K562 (cell line): ENCODE data around the gene NFIB. TPM values are rescaled to one million over a fixed set of nuclear protein-coding genes. Genes with fewer than 3 reads are reported as not detected.
A peak's percentile ranks its signal among the peaks of the same experiment; 100 is the strongest.

Source experiments
- ATAC-seq: fragments of 200-7000 bp; cut with Tn5 transposase; 3 replicates; pipeline ENCODE4 v1.9.1; 2020; ENCODE audit warnings: moderate library complexity
- BruUV-seq: library from RNA; stranded (reverse); fragments of 400-500 nt; replicated peaks from 2 replicates; lab custom pipeline; 2021; lab: Mats Ljungman, UMichigan
- CTCF ChIA-PET: fragments of 300-600 bp; formaldehyde crosslinking; extraction: SDS; loops from one replicate; lab custom pipeline; 2021; ENCODE audit warnings: low intra/inter-chr PET ratio; lab: Yijun Ruan, JAX
- POLR2A ChIA-PET: fragments of 300-600, 350-650 bp; sonication (Branson Sonifier 250); formaldehyde crosslinking; extraction: SDS; loops from one replicate; lab custom pipeline; 2021; ENCODE audit warnings: antibody characterized with exemption, inconsistent platforms; lab: Yijun Ruan, JAX
- DNase-seq, 4 experiments: peaks; one replicate each; pipeline versions ENCODE4 v3.0.0 to v3.0.0-alpha.2; 2011 to 2018; ENCODE audit warnings: low spot score in 3 of 4, mixed read lengths in 3 of 4; ENCODE audit errors: extremely low read depth in 1 of 4
- FAIRE-seq: peaks from 2 replicates; lab custom pipeline; 2011; peaks lifted over from hg19 to GRCh38; lab: Jason Lieb, UNC
- H2AFZ ChIP-seq: 2 replicates; pipeline ENCODE4 v1.6.0; 2011; ENCODE audit warnings: low read depth, low read length, control low read depth, inconsistent platforms
- H3K27ac ChIP-seq: fragments of 200-600 bp; 3 replicates; pipeline ENCODE4 v1.8.0; 2011; ENCODE audit warnings: low read depth, mild to moderate bottlenecking, control low read depth, inconsistent platforms, low read length, moderate library complexity, mixed read lengths; ENCODE audit errors: extremely low read depth
- H3K27me3 ChIP-seq, 2 experiments: fragments of 300-600 bp in 1 of 2; 2 replicates in 1 of 2; 3 replicates in 1 of 2; pipeline versions ENCODE4 v1.6.0 to v1.8.0; 2011; ENCODE audit warnings: inconsistent platforms in 2 of 2, low read length in 2 of 2, mild to moderate bottlenecking in 1 of 2, mixed read lengths in 1 of 2, moderate library complexity in 1 of 2; ENCODE audit not compliant: control insufficient read depth in 2 of 2, insufficient read depth in 2 of 2
- H3K36me3 ChIP-seq: fragments of 300-600 bp; 3 replicates; pipeline ENCODE4 v1.8.0; 2011; ENCODE audit warnings: mild to moderate bottlenecking, low read length, inconsistent platforms; ENCODE audit not compliant: control insufficient read depth, insufficient read depth
- H3K4me1 ChIP-seq, 2 experiments: fragments of 200-600 bp in 1 of 2; replicated peaks in 1 of 2; 2 replicates in 1 of 2; 3 replicates in 1 of 2; pipeline versions ENCODE4 v1.5.1 to v1.8.0; 2011; ENCODE audit warnings: inconsistent platforms in 2 of 2, low read length in 2 of 2, mild to moderate bottlenecking in 1 of 2, mixed read lengths in 1 of 2, moderate library complexity in 1 of 2; ENCODE audit not compliant: control insufficient read depth in 2 of 2, insufficient read depth in 2 of 2
- H3K4me2 ChIP-seq: 2 replicates; pipeline ENCODE4 v1.6.1; 2011; ENCODE audit warnings: low read length, control low read depth, inconsistent platforms, mixed read lengths; ENCODE audit not compliant: insufficient read depth
- H3K4me3 ChIP-seq: fragments of 200-600 bp; sonication (generic), shearing (Covaris generic); 2 replicates; pipeline ENCODE4 v1.5.1; 2016; ENCODE audit warnings: control low read depth, inconsistent platforms
- H3K79me2 ChIP-seq: fragments of 200-600 bp; 3 replicates; pipeline ENCODE4 v1.8.0; 2011; ENCODE audit warnings: low read length, inconsistent platforms; ENCODE audit not compliant: control insufficient read depth, insufficient read depth
- H3K9ac ChIP-seq, 2 experiments: 2 replicates each; pipeline versions ENCODE4 v1.6.0 to v1.6.1; 2011; ENCODE audit warnings: low read depth in 2 of 2, low read length in 2 of 2, control low read depth in 1 of 2, inconsistent platforms in 1 of 2, mild to moderate bottlenecking in 1 of 2, mixed read lengths in 1 of 2; ENCODE audit not compliant: insufficient read depth in 1 of 2
- H3K9me1 ChIP-seq: one replicate; pipeline ENCODE4 v1.6.0; 2011; ENCODE audit warnings: inconsistent platforms, mild to moderate bottlenecking, low read length, moderate library complexity; ENCODE audit not compliant: control insufficient read depth, insufficient read depth
- H3K9me3 ChIP-seq: replicated peaks from 2 replicates; pipeline ENCODE4 v1.5.1; 2011; ENCODE audit warnings: low read depth, low read length, inconsistent platforms; ENCODE audit not compliant: control insufficient read depth, insufficient read depth
- H4K20me1 ChIP-seq: replicated peaks from 2 replicates; pipeline ENCODE4 v1.6.1; 2011; ENCODE audit warnings: low read length, inconsistent platforms, mixed read lengths; ENCODE audit not compliant: control insufficient read depth, insufficient read depth
- CSDE1 ChIP-seq, 2 experiments: fragments of 450-650 bp; IDR thresholded peaks; 2 replicates each; pipeline ENCODE4 v1.6.1; 2016; ENCODE audit warnings: mild to moderate bottlenecking in 1 of 2
- KAT8 ChIP-seq: fragments of 450-650 bp; IDR thresholded peaks from 2 replicates; pipeline ENCODE4 v1.6.1; 2016; ENCODE audit warnings: low read depth, mild to moderate bottlenecking
- NR2C1 ChIP-seq, 2 experiments: fragments of 450-650 bp; IDR thresholded peaks; 2 replicates each; pipeline ENCODE4 v1.6.1; 2017; ENCODE audit warnings: mild to moderate bottlenecking in 2 of 2, antibody characterized with exemption in 1 of 2, inconsistent platforms in 1 of 2, missing compliant biosample characterization in 1 of 2, missing genetic modification characterization in 1 of 2
- ZNF184 ChIP-seq: sonication (generic); formaldehyde crosslinking; IDR thresholded peaks from 2 replicates; pipeline ENCODE4 v1.5.0; 2020; ENCODE audit warnings: missing genetic modification reagents
- ZNF699 ChIP-seq: fragments of 250-450 bp; sonication (Bioruptor Pico); IDR thresholded peaks from 2 replicates; pipeline ENCODE4 v1.8.0; 2021; ENCODE audit warnings: mild to moderate bottlenecking, moderate library complexity; ENCODE audit not compliant: insufficient replicate concordance
- WGBS: fragments of 100-300 bp; shearing (Covaris generic); methylation state at CpG from one replicate; pipeline ENCODE4 v1.1.6; 2016; ENCODE audit warnings: low coverage, mixed read lengths; ENCODE audit not compliant: insufficient coverage; ENCODE audit errors: missing lambda C conversion rate; 5-methylcytosine and 5-hydroxymethylcytosine counted together
- in situ Hi-C: fragments of 300-500 bp; cut with MboI; formaldehyde crosslinking; loops from 4 replicates; pipeline ENCODE4 v1.15.0; 2018; ENCODE audit warnings: inconsistent platforms, mixed read lengths
- intact Hi-C: fragments of 100-400 bp; cut with micrococcal nuclease; formaldehyde crosslinking; loops from 2 replicates; pipeline ENCODE4 v1.14.2; 2022
- polyA plus RNA-seq, 8 experiments: library from polyadenylated mRNA; depleted of rRNA in 4 of 8; stranded (reverse) in 5 of 8; unstranded in 3 of 8; fragments of >200 nt; fragmentation: Nextera tagmentation in 2 of 8; fragmentation: Illumina TruSeq in 1 of 8; extraction: Ambion mirVana in 2 of 8; extraction: Trizol in 1 of 8; gene quantifications; 2 replicates each; pipeline versions ENCODE4 v1.2.1 to v1.2.3, GENCODE V29; 2011 to 2014; ENCODE audit warnings: inconsistent platforms in 1 of 8, missing spikeins in 1 of 8
- total RNA-seq, 7 experiments: library from RNA; depleted of rRNA in 6 of 7; stranded (reverse); fragments of >200 nt in 6 of 7; fragmentation: Illumina TruSeq in 2 of 7; extraction: Trizol in 2 of 7; gene quantifications; 2 replicates each; pipeline versions ENCODE4 v1.2.1 to v1.2.3, GENCODE V29; 2011 to 2021; ENCODE audit warnings: low replicate concordance in 1 of 7
- TF ChIP-seq, protein P1 (sequence below), 2 experiments: fragments of 450-650 bp in 1 of 2; sonication (generic) in 1 of 2; formaldehyde crosslinking; conservative IDR thresholded peaks; 2 replicates each; pipeline versions ENCODE4 v1.4.0 to v1.8.1; 2020 to 2022; ENCODE audit warnings: mild to moderate bottlenecking in 1 of 2, missing genetic modification reagents in 1 of 2

The NFIB gene
- total and polyA plus RNA-seq, 9 of the 15 experiments (the other 6 are each of a cell fraction or from before 2014, with no cell fraction given) = 1.2 to 3.3 (median 1.9) TPM

DNA sequence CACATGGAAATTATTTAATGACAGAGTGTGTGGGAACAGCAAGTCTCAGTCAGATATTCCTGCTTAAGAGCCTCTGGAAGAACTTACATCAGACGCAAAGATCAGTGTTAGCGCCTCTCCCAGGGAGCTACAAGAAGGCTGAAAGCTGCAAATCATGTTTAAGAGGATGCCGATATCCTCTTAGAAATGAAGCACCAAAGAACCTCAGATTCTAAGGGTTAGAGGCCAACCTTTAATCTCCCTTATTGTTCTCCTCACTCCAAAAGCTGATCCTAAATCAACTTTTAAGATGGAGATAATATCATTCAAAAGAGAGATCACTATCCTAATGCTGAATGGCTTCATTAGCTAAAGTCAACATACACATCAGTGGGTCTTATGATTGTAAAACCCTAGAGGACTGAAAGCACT is 160.6 kb downstream of the NFIB start:
- BruUV-seq = no TSS peak
- ATAC-seq (no peak), DNase-seq (peak in 1 of 4 experiments; percentile 2), FAIRE-seq (no peak)
- no peaks in the 10 kb centered on the region for H3K36me3 ChIP-seq
- H3K79me2 ChIP-seq = no peaks in the 10 kb centered on the region
- H3K4me1 ChIP-seq = no peaks in the 10 kb centered on the region
- 33% methylated on average over 3 of the region's 3 CpGs for WGBS
- no peaks in the 10 kb centered on the region for H3K9me3 ChIP-seq
- H3K4me2 ChIP-seq = no peak overlapping the region
- no peaks in the 10 kb centered on the region for H4K20me1 ChIP-seq
- ChIA-PET POLR2A (no interaction called here), CTCF (no interaction called here)
- in situ Hi-C loops (no loop called here), intact Hi-C loops (no loop called here)
- H2AFZ ChIP-seq = no peak overlapping the region
- no peak overlapping the region for H3K4me3 ChIP-seq
- H3K9ac ChIP-seq = no peak overlapping the region
- H3K27ac ChIP-seq = no peak overlapping the region
- H3K27me3 ChIP-seq = no peaks in the 10 kb centered on the region
- TF ChIP-seq ZNF184 (CRISPR knock-in tag) = no peak
- no peak for TF ChIP-seq NR2C1 (IDR thresholded peaks at IDR 0.05)
- no peak for TF ChIP-seq NR2C1 (tag; IDR thresholded peaks at IDR 0.05)
- no peak for TF ChIP-seq ZNF699 (CRISPR knock-in tag)
- no peak for TF ChIP-seq CSDE1 (IDR thresholded peaks at IDR 0.05)
- no peak for TF ChIP-seq KAT8
- TF ChIP-seq, protein P1, sequence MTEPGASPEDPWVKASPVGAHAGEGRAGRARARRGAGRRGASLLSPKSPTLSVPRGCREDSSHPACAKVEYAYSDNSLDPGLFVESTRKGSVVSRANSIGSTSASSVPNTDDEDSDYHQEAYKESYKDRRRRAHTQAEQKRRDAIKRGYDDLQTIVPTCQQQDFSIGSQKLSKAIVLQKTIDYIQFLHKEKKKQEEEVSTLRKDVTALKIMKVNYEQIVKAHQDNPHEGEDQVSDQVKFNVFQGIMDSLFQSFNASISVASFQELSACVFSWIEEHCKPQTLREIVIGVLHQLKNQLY (CRISPR knock-in tag; conservative IDR thresholded peaks at IDR 0.05) = no peak
- no peaks in the 10 kb centered on the region for H3K9me1 ChIP-seq
